SH-SY5Y (cell line): Measurements from ENCODE around the gene MREG.

Experiments
- GATA2 ChIP-seq: IDR thresholded peaks from 2 replicates; pipeline ENCODE4 v1.6.1; 2011; ENCODE audit warnings: mild to moderate bottlenecking, low read depth, low read length
- GATA3 ChIP-seq: IDR thresholded peaks from 2 replicates; pipeline ENCODE4 v1.6.1; 2011; ENCODE audit warnings: low read depth, mild to moderate bottlenecking, low read length, moderate library complexity

- TF ChIP-seq GATA3 = no peak
- no peak for TF ChIP-seq GATA2
Observed at GRCh38 chr2:215973954-215974699, 39.2 kb downstream of the MREG start.
